Astrocyte (in vitro differentiated cells and primary cell): ENCODE data around the gene CACNG6. TPM values are rescaled to one million over a fixed set of nuclear protein-coding genes. Genes with fewer than 3 reads are reported as not detected.
A peak's percentile ranks its signal among the peaks of the same experiment; 100 is the strongest.

Experiments
- DNase-seq: peaks from one replicate; pipeline ENCODE4 v3.0.0-alpha.2; 2010; ENCODE audit warnings: low read depth
- FAIRE-seq: peaks from 2 replicates; lab custom pipeline; 2011; peaks lifted over from hg19 to GRCh38; lab: Jason Lieb, UNC
- H2AFZ ChIP-seq: 2 replicates; pipeline ENCODE4 v1.6.0; 2012; ENCODE audit warnings: low read depth, low read length, inconsistent platforms
- H3K27ac ChIP-seq: 2 replicates; pipeline ENCODE4 v1.5.1; 2011; ENCODE audit warnings: low read depth, low read length, inconsistent platforms
- H3K27me3 ChIP-seq: 2 replicates; pipeline ENCODE4 v1.6.0; 2011; ENCODE audit warnings: low read length, inconsistent platforms; ENCODE audit not compliant: insufficient read depth
- H3K36me3 ChIP-seq: 2 replicates; pipeline ENCODE4 v1.5.1; 2011; ENCODE audit warnings: low read length, inconsistent platforms; ENCODE audit not compliant: insufficient read depth
- H3K4me1 ChIP-seq: 2 replicates; pipeline ENCODE4 v1.5.1; 2011; ENCODE audit warnings: low read length, inconsistent platforms; ENCODE audit not compliant: insufficient read depth
- H3K4me2 ChIP-seq: 2 replicates; pipeline ENCODE4 v1.6.0; 2012; ENCODE audit warnings: low read length, inconsistent platforms
- H3K4me3 ChIP-seq: 2 replicates; pipeline ENCODE4 v1.5.1; 2011; ENCODE audit warnings: low read depth, mild to moderate bottlenecking, low read length, inconsistent platforms; ENCODE audit not compliant: insufficient read depth
- H3K79me2 ChIP-seq: 2 replicates; pipeline ENCODE4 v1.6.0; 2012; ENCODE audit warnings: mild to moderate bottlenecking, low read length, inconsistent platforms; ENCODE audit not compliant: insufficient read depth
- H3K9ac ChIP-seq: 2 replicates; pipeline ENCODE4 v1.6.0; 2012; ENCODE audit warnings: mild to moderate bottlenecking, low read length, inconsistent platforms
- H3K9me3 ChIP-seq: 2 replicates; pipeline ENCODE4 v1.5.1; 2012; ENCODE audit warnings: low read depth, mild to moderate bottlenecking, low read length, inconsistent platforms; ENCODE audit not compliant: insufficient read depth
- H4K20me1 ChIP-seq: 2 replicates; pipeline ENCODE4 v1.6.0; 2012; ENCODE audit warnings: low read length, inconsistent platforms; ENCODE audit not compliant: insufficient read depth
- H3K27ac Mint-ChIP-seq: one replicate; pipeline ENCODE4 v1.8.0; 2021; ENCODE audit warnings: mild to moderate bottlenecking, mixed read lengths; ENCODE audit not compliant: unreplicated experiment
- H3K27me3 Mint-ChIP-seq: one replicate; pipeline ENCODE4 v1.8.0; 2021; ENCODE audit warnings: low read depth, mixed read lengths; ENCODE audit not compliant: unreplicated experiment
- H3K36me3 Mint-ChIP-seq: one replicate; pipeline ENCODE4 v1.8.0; 2021; ENCODE audit warnings: low read depth, mixed read lengths; ENCODE audit not compliant: unreplicated experiment
- H3K4me1 Mint-ChIP-seq: one replicate; pipeline ENCODE4 v1.8.0; 2021; ENCODE audit warnings: low read depth, mixed read lengths; ENCODE audit not compliant: unreplicated experiment
- H3K4me3 Mint-ChIP-seq: one replicate; pipeline ENCODE4 v1.8.0; 2021; ENCODE audit warnings: mild to moderate bottlenecking, moderate library complexity, mixed read lengths; ENCODE audit not compliant: unreplicated experiment
- H3K9me3 Mint-ChIP-seq: one replicate; pipeline ENCODE4 v1.8.0; 2021; ENCODE audit warnings: mild to moderate bottlenecking, mixed read lengths; ENCODE audit not compliant: unreplicated experiment
- EZH2 ChIP-seq: IDR thresholded peaks from 2 replicates; pipeline ENCODE4 v1.6.1; 2012; ENCODE audit warnings: mild to moderate bottlenecking, low read length, inconsistent platforms; ENCODE audit not compliant: insufficient read depth
- total RNA-seq: library from RNA; stranded (reverse); gene quantifications from 2 replicates; pipeline ENCODE4 v1.2.1, GENCODE V29; 2021
- TF ChIP-seq, protein P1 (sequence below): IDR thresholded peaks from 2 replicates; pipeline ENCODE4 v1.5.1; 2011; ENCODE audit warnings: low read depth, mild to moderate bottlenecking, inconsistent platforms, low read length, moderate library complexity; ENCODE audit not compliant: insufficient read depth

Gene CACNG6
- total RNA-seq, 1 donor from 2014 or later, result 0.20 TPM

DNA sequence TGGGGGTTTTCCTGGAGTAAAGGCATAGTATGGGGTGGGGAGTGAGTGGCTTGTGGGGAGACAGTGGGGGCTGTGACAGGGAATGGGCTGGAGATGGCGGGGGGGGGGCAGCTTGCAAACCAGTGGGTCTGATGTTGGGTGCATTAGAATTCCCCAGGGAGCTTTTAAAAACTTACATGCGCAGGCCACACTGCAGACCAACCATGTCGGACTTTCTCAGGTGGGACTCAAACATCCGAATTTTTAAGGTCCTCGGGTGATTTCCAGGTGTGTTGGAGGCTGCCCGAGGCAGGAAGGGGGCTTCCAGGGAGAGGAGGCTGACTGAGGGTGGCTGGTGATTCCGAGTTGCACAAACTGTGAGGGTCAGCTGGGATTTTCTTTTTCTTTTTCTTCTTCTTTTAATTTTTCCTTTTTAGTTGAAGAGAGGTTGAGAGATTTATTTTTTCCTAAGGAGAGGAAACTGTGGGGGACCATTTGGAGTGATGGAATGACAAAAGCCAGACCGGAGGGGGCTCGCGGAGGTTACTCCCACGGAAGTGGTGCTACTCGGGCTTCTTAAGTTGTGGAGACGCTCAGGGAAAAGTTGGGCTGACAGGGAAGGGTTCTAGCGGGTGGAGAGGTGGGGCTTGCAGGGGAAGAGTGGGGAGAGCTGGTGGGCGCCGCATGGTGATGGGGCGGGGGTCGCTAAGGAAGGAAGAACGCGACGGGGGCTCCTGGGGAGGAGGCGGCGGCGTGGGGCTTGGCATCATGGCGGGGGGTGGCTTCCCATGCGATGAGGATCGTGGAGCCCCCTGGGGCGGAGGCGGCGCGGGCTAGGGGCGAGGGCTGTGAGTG lies 29.7 kb upstream of the CACNG6 start:
- Histone ChIP-seq H2AFZ (peak overlapping the region; percentile 10), H3K79me2 (no peaks in the 10 kb centered on the region), H3K9me3 (no peaks in the 10 kb centered on the region), H3K4me2 (peak overlapping the region; percentile 76), H3K4me1 (no peaks in the 10 kb centered on the region), H3K27me3 (peaks cover 32% of the 10 kb centered on the region), H3K9ac (no peak overlapping the region), H3K4me3 (peak overlapping the region; percentile 50), H3K27ac (no peak overlapping the region), H4K20me1 (no peaks in the 10 kb centered on the region), H3K36me3 (no peaks in the 10 kb centered on the region)
- Mint-ChIP-seq H3K9me3 (no peaks in the 10 kb centered on the region), H3K27ac (peak overlapping the region; percentile 84), H3K4me3 (peak overlapping the region; percentile 93), H3K27me3 (peaks cover 38% of the 10 kb centered on the region), H3K4me1 (peaks cover 16% of the 10 kb centered on the region), H3K36me3 (peaks cover 14% of the 10 kb centered on the region)
- FAIRE-seq (no peak), DNase-seq (no peak)
- peak; percentile 29 for TF ChIP-seq EZH2
- TF ChIP-seq, protein P1, sequence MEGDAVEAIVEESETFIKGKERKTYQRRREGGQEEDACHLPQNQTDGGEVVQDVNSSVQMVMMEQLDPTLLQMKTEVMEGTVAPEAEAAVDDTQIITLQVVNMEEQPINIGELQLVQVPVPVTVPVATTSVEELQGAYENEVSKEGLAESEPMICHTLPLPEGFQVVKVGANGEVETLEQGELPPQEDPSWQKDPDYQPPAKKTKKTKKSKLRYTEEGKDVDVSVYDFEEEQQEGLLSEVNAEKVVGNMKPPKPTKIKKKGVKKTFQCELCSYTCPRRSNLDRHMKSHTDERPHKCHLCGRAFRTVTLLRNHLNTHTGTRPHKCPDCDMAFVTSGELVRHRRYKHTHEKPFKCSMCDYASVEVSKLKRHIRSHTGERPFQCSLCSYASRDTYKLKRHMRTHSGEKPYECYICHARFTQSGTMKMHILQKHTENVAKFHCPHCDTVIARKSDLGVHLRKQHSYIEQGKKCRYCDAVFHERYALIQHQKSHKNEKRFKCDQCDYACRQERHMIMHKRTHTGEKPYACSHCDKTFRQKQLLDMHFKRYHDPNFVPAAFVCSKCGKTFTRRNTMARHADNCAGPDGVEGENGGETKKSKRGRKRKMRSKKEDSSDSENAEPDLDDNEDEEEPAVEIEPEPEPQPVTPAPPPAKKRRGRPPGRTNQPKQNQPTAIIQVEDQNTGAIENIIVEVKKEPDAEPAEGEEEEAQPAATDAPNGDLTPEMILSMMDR, result no peak

DNA sequence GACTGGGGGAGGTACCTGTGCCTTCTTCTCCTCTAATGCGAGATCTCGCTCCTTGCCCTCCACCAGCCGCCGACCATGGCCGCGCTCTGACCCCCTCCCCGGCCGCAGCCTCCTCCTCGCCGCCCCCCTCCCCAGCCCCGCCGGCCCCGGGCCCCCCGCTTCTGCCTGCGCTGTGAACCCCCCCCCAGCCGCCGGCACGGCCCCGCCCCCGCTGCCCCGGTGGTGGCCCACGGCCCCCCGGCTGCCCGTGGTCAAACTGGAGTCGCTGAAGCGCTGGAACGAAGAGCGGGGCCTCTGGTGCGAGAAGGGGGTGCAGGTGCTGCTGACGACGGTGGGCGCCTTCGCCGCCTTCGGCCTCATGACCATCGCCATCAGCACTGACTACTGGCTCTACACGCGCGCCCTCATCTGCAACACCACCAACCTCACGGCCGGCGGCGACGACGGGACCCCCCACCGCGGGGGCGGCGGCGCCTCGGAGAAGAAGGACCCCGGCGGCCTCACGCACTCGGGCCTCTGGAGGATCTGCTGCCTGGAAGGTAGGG lies 28.5 kb upstream of the CACNG6 start, which contains the start of gene CACNG8:
TSS of gene CACNG8 (plus strand) at position 51 of the 545 bp plus-strand sequence.
- TF ChIP-seq, protein P1, result no peak
- no peak for TF ChIP-seq EZH2
- Histone ChIP-seq H3K36me3 (no peaks in the 10 kb centered on the region), H3K27me3 (peaks cover 22% of the 10 kb centered on the region), H4K20me1 (no peaks in the 10 kb centered on the region), H3K9me3 (no peaks in the 10 kb centered on the region), H3K4me1 (no peaks in the 10 kb centered on the region), H3K79me2 (no peaks in the 10 kb centered on the region), H2AFZ (peak within 1 kb of the TSS; percentile 10), H3K4me3 (peak within 1 kb of the TSS; percentile 50), H3K9ac (no peak within 1 kb of the TSS), H3K27ac (no peak within 1 kb of the TSS), H3K4me2 (peak within 1 kb of the TSS; percentile 76)
- DNase-seq (no peak), FAIRE-seq (no peak)
- Mint-ChIP-seq H3K4me1 (peaks cover 16% of the 10 kb centered on the region), H3K4me3 (peak within 1 kb of the TSS; percentile 93), H3K36me3 (peaks cover 16% of the 10 kb centered on the region), H3K9me3 (no peaks in the 10 kb centered on the region), H3K27me3 (peaks cover 28% of the 10 kb centered on the region), H3K27ac (peak within 1 kb of the TSS; percentile 84)
